ENCODE data around the gene COL5A1.

The COL5A1 gene

GRCh38 chr9:134886413-134886913 lies 244.9 kb downstream of the COL5A1 start:
- DNase-seq: no peak

- DNase-seq: no peak
Observed at GRCh38 chr9:134887219-134887618, 245.6 kb downstream of the COL5A1 start.

GRCh38 chr9:134887686-134888602 lies 246.3 kb downstream of the COL5A1 start:
- no peak for DNase-seq

DNA sequence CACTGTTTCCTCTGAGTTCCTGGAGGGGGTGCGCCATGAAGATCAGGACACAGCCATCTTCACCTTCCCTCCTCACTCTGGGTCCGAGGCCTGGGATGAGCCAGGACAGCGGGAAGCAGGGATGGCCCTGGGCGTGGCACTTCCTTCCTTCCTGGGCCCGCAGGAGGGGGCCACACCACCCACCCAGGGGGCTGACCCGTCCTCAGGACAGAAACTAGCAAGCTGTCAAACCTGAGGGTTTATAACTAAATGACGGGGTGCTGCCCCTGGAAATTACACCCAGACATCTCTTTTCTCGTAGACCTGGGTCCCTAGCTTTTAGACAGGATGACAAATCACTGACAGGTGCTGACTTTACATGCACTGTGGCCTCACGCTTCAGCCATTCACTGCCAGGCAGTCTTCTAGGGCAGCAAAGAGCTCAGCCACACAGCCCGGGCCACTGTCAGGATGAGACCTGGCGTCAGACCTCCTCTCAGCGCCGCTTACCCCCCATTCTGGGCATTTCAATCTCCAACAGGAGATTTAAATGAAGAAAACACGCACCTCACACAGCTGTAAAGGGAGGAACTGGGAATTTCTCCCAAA lies 247.1 kb downstream of the COL5A1 start:
- DNase-seq: no peak

- peak in 1 of 2 experiments; percentile 40 for DNase-seq
Observed at GRCh38 chr9:134889386-134890154, 248.0 kb downstream of the COL5A1 start.

GRCh38 chr9:134890155-134890495 lies 248.5 kb downstream of the COL5A1 start:
- no peak for DNase-seq

- no peak for DNase-seq
Observed at GRCh38 chr9:134891053-134891452, 249.4 kb downstream of the COL5A1 start.

DNA sequence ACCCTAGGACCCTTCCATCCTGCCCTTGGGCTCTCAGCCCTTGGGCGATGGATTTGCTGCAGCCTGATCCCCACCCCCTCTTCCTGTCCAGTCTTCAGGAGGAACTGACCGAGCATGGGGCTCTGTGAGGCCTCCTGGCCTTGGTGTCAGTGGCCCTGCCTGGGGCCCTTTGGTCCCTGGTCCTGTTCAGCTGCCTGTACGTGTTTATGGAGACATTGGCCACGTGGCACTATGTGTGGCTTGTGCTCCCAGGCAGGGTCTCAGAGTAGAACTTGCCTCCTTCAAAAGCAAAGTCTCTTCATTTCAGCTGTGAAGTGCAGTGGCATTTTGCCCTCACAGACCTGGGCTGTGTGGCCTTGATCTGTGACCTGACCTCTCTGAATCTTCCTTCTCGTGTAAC lies 250.1 kb downstream of the COL5A1 start:
- DNase-seq: no peak

- no peak for DNase-seq
Observed at GRCh38 chr9:134892221-134892620, 250.6 kb downstream of the COL5A1 start.

GRCh38 chr9:134892820-134893420 lies 251.3 kb downstream of the COL5A1 start:
- no peak for DNase-seq
